AG04449 (cell line): Measurements from ENCODE around the gene CASTOR2.
"Not testable (repeated sequence)": the region's sequence is repeated elsewhere in the genome, so short reads cannot be mapped to it uniquely, and the experiment has no call there.

ENCODE experiments used
- CTCF ChIA-PET: fragments of 350-600 bp; formaldehyde crosslinking; extraction: SDS; loops from one replicate; lab custom pipeline; 2021; ENCODE audit warnings: antibody characterized with exemption; lab: Yijun Ruan, JAX
- POLR2A ChIA-PET: fragments of 400-600, 350-600 bp; formaldehyde crosslinking; extraction: SDS; loops from one replicate; lab custom pipeline; 2020; ENCODE audit warnings: antibody characterized with exemption, inconsistent platforms; lab: Yijun Ruan, JAX
- DNase-seq: peaks from one replicate; pipeline ENCODE4 v3.0.0-alpha.2; 2010; ENCODE audit warnings: low read depth, low spot score
- H3K4me3 ChIP-seq: 2 replicates; pipeline ENCODE4 v1.5.1; 2011; ENCODE audit warnings: low read depth, mild to moderate bottlenecking, control low read depth, low read length

CASTOR2 gene

DNA sequence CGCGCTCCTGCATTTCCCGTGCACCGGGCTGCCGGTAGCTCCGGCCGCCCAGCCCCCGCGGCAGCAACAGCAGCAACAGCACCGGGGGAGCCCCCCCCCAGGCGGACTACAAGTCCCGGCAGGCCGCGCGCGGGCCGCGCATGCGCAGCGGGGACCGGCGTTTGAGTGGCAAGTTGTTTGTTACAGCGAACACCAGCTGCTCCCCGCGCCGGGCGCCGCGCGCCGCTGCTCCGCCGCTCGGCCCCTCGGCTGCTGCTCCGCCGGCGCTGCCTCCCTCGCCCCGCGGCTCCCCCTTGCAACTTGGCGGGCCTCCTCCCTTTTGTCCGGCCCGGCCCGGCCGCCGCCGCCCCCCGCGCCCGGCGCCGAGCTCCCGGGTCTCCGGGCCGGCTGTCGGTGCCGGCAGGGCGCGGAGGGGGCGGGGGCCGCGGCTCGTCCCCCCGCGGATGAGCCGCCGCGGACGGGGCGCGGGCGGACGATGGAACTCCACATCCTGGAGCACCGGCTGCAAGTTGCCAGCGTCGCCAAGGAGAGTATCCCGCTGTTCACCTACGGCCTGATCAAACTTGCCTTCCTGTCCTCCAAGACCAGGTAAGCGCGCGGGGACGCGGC, at the start of gene CASTOR2:
Gene CASTOR2, plus strand, starts transcription at position 195 of the 609 bp plus-strand sequence. Its CDS starts 281 bp downstream, at position 476.
- CTCF ChIA-PET, H3K4me3 ChIP-seq, POLR2A ChIA-PET, DNase-seq: not testable (repeated sequence)

DNA sequence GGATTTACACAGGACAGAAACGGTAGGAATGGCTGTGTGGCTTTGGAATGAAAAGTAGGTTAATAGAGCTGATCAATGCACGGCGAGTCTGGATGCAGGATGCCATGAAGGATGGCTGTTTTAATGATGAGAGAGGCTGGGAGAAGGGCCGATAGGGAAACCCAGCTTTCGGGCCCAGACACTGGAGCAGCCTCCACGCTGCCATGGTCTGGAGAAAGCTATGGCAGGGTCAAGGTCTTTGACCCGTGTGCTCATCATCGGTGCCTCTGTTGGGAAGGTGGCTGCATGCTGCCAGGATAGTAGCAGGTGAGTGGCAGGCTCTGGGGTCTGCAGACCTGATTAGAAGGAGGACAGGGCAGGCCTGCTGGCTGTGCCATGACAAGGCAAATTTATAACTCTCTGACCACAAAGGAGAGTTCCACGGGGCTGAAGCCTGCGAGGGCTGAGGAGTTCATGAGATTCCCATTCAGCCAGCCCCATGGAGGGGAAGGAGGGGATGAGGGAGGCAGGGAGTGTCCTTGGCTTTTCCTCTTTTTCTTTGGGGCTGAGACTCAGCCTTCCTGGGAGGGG, 42.1 kb upstream of the CASTOR2 start:
- POLR2A ChIA-PET, DNase-seq, H3K4me3 ChIP-seq, CTCF ChIA-PET: not testable (repeated sequence)

- H3K4me3 ChIP-seq, DNase-seq, POLR2A ChIA-PET, CTCF ChIA-PET: not testable (repeated sequence)
Observed at GRCh38 chr7:74923644-74924043, 40.9 kb upstream of the CASTOR2 start.

- CTCF ChIA-PET, H3K4me3 ChIP-seq, DNase-seq, POLR2A ChIA-PET: not testable (repeated sequence)
Observed at GRCh38 chr7:74926968-74927367, 37.5 kb upstream of the CASTOR2 start.

- H3K4me3 ChIP-seq, CTCF ChIA-PET, DNase-seq, POLR2A ChIA-PET: not testable (repeated sequence)
Observed at GRCh38 chr7:74931563-74932328, 32.8 kb upstream of the CASTOR2 start.

DNA sequence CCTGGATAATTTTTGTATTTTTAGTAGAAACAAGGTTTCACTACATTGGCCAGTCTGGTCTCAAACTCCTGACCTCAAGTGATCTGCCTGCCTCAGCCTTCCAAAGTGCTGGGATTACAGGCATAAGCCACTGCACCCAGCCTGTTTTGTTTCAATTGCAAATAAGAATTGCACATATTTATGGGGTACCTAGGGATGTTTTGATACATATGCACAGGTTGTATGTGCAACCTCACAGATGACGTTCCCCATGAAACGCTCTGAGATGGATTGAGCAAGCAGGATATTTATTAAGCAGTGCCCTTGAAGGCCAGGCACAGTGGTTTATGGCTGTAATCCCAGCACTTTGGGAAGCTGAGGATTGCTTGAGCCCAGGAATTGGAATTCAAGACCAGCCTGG, 25.1 kb upstream of the CASTOR2 start:
- POLR2A ChIA-PET = not testable (repeated sequence)

GRCh38 chr7:74941302-74942069, 23.0 kb upstream of the CASTOR2 start:
- POLR2A ChIA-PET, H3K4me3 ChIP-seq, DNase-seq, CTCF ChIA-PET: not testable (repeated sequence)

More for the DNA sequence above, 25.1 kb upstream of the CASTOR2 start:
- H3K4me3 ChIP-seq, CTCF ChIA-PET, DNase-seq: not testable (repeated sequence)

GRCh38 chr7:74943923-74944322, 20.6 kb upstream of the CASTOR2 start:
- DNase-seq, POLR2A ChIA-PET, H3K4me3 ChIP-seq, CTCF ChIA-PET: not testable (repeated sequence)

DNA sequence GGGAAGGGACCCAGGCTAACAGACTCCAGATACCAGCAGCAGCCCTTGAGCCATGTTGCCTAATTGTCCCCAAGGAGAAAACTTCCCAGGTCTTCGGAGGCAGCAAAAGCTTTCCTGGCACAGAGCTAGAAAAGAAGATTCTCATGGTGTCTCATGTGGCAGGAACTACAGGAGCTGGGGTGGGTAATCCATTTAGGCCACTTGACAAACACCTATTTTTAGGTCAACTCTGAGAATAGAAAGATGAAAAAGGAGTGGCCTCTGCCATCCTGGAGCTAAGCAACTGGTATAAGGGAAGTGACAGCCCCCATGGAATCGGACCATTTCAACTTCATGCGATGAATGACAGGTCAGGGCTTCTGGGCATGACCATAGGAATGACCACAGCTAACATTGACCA, 16.8 kb upstream of the CASTOR2 start:
- POLR2A ChIA-PET, DNase-seq, H3K4me3 ChIP-seq, CTCF ChIA-PET: not testable (repeated sequence)

DNA sequence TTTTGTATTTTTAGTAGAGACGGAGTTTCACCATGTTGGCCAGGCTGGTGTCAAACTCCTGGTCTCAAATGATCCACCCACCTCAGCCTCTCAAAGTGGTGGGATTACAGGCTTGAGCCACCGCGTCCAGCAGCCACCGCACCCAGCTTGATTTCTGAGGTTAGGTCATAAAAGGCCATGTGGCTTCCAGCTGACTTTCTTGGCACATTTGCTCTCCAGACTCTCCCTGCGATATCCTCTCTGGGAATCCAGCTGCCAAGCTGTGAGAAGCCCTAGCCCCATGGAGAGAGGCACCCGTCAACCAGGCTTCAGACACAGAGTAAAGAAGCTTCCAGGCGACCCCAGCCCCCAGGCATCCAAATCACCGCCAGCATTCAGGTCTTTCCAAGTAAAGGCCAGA, 10.7 kb upstream of the CASTOR2 start:
- H3K4me3 ChIP-seq, POLR2A ChIA-PET, CTCF ChIA-PET, DNase-seq: not testable (repeated sequence)

DNA sequence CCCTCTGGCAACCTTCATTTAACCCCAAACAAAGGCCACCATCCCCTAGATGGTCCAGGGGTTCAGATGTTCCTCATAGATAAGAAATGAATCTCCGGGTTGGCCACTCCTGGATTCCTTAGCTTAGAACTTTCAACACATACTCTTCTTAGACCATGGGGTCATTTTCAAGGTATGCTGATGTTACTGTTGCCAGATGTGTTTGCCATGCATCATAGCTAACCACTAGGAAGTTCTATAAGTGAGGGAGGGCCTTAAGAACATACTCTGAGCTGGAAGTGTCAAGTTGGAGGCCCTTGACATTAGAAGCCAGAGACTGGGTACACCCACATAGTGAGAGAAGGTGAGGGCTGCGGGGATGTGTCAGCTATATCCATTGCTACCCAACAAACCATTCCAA, 6.2 kb upstream of the CASTOR2 start:
- H3K4me3 ChIP-seq, CTCF ChIA-PET, DNase-seq, POLR2A ChIA-PET: not testable (repeated sequence)

- DNase-seq, CTCF ChIA-PET, POLR2A ChIA-PET, H3K4me3 ChIP-seq: not testable (repeated sequence)
Observed at GRCh38 chr7:74963704-74964510, 598 bp upstream of the CASTOR2 start.

- H3K4me3 ChIP-seq, DNase-seq, CTCF ChIA-PET, POLR2A ChIA-PET: not testable (repeated sequence)
Observed at GRCh38 chr7:74966208-74966854, 1.8 kb downstream of the CASTOR2 start.

GRCh38 chr7:74966909-74967308, 2.4 kb downstream of the CASTOR2 start:
- POLR2A ChIA-PET, DNase-seq, H3K4me3 ChIP-seq, CTCF ChIA-PET: not testable (repeated sequence)

GRCh38 chr7:74971431-74971830, 6.9 kb downstream of the CASTOR2 start:
- DNase-seq, POLR2A ChIA-PET, CTCF ChIA-PET, H3K4me3 ChIP-seq: not testable (repeated sequence)
